GM18909 (cell line): ENCODE results near the gene NKAIN1.
"Not testable (repeated sequence)": the region's sequence is repeated elsewhere in the genome, so short reads cannot be mapped to it uniquely, and the experiment has no call there.

Experiments used
- ATAC-seq: cut with Tn5 transposase; IDR thresholded peaks from one replicate; pipeline ENCODE4 v1.9.1; 2021; ENCODE audit warnings: mild to moderate bottlenecking; ENCODE audit not compliant: unreplicated experiment, poor library complexity

NKAIN1 gene

DNA sequence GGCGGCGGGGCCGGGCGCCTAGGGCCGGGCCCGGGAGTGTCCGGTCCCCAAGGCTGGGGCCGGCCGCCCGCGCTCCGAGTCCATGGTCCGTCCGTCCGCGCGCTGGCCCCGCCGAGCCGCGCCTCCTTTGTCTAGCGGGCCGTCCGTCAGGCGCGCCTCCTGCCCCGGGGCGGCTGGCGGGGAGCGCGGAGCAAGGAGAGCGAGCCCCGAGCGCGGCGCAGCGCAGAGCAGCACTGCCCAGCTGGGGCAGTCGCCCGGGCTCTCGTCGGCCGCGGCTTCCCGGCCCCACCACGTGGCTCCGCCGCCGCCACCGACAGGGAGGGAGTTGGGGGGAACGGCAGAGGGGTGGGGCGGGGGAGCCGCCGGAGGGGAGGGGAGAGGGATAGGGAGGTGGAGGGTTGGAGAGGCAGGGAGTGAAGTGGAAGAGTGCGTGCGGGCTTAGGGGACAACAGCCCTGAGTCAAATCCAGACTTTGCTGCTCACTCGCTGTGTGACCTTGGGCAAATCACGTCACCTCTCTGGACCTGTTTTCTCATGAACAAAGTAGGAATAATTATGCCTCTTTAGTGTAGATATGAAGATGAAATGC lies at the start of gene NKAIN1:
NKAIN1 (minus strand) TSS at position 235 of the 589 bp plus-strand sequence. CDS start 340 bp downstream, outside the sequence.
- no peak for ATAC-seq

DNA sequence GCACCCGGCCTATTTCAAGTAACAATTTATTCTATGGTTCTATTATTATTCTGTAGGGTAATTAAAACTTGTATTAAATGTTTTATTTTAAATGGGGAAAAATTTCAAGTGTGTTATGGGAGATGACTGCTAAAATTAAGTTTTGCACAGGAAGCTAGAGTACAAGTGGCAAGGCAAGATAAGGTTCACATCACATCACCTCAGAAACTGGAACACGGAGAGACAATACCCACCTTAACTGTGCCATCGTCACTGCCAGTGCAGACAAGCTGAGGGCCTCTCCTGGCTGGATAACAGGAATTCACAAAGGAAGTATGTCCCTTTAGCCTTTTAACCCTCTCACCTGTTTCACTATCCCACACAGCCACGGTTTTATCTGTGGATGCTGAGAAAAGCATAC lies 49.3 kb upstream of the NKAIN1 start:
- ATAC-seq, result no peak

DNA sequence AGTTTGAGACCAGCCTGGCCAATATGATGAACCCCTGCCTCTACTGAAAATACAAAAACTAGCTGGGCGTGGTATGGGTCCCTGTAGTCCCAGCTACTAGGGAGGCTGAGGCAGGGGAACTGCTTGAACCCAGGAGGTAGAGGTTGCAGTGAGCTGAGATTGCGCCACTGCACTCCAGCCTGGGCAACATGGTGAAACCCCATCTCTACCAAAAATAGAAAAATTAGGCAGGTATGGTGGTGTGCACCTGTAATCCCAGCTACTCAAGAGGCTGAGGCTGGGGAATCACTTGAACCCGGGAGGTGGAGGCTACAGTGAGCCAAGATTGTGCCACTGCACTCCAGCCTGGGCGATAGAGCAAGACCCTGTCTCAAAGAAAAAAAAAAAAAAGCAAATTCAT lies 48.1 kb upstream of the NKAIN1 start:
- ATAC-seq, result not testable (repeated sequence)

DNA sequence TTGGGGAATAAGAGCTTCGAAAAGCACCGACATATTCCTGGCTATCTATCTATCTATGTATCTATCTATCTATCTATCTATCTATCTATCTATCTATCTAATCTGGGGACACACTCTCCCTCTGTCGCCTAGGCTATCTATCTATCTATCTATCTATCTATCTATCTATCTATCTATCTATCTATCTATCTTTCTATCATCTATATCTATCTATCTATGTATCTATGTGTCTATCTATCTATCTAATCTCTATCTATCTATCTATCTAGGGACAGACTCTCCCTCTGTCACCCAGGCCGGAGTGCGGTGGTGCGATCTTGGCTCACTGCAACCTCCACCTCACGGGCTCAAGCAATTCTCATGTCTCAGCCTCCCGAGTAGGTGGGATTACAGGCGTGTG lies 42.7 kb upstream of the NKAIN1 start:
- ATAC-seq, result not testable (repeated sequence)

DNA sequence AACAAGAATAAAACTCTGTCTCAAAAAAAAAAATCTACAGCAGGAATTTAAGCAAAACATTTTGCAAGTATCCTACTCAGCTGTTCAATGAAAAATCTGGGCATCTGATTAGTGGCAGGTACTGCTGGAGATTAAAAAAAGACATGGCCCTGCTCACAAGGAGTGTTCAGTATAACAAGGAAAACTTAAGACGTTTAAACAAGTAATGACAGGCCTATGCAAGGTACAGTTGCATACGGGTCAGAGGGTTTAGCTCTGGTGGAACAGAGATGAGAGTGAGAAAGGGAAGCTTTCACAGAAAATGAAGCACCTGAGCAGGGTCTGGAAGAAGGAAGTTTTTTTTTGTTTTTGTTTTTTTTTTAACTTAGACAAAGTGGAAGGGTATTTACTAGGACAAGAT lies 33.9 kb upstream of the NKAIN1 start:
- no peak for ATAC-seq

DNA sequence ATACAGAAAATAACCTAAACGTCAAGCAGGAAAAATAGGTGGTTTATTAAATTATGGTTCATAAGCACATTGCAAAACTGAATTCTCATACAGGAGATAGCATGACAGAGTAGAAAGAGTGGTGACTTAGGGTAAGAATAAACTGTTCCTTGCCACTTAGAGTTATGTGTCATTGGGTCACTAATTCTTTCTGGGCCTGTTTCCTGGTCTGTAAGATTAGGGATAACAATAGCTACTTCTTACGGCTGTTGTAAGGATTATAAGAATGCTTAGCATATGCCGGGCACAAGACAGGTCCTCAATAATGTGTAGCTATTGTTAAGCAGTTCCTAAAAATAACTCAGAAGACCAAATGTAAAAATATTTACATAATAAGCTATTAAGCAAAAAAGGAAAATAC lies 32.7 kb upstream of the NKAIN1 start:
- ATAC-seq, result no peak

DNA sequence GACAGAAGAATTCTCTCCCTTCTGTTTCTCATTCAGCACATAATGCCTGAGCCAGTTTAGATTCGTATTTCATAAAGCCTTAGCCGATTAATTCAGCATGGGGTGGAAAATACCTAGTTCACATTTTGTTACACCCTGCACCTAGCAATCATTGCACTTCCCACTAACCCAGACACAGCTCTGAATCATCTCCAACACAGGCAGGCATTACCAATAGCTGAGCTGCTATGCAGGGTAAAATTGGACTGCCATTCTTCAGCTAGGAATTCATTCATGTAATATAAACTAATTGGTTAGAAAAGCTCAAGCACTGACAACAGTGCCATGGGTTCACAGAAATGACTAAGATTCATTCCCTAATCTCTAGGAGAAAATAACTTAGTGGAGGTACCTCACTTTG lies 26.9 kb upstream of the NKAIN1 start:
- ATAC-seq, result no peak

DNA sequence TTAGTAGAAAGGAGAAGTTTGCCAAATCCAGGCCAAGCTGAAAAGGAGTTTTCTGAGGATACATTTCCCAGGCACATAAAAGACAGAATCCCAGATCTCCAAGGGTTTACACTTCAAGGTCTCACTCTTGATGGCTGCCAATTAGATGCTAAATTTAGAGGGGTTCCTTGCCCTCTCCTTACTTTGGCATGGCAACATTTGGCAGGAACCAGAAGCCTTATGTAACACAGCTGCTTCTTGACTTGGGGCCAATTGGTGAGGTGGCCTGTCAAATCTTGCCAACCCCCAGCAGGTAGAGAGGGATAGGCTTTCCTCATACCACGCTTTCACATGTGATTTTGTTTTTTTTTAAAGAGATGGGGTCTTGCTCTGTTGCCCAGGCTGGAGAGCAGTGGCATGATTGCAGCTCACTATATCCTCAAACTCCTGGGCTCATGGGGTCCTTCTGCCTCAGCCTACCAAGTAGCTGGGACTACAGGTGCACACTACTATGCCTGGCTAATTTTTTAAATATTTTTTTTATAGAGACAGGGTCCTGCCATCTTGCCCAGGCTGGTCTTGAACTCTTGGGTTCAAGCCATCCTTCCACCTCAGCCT lies 25.2 kb upstream of the NKAIN1 start:
- no peak for ATAC-seq

DNA sequence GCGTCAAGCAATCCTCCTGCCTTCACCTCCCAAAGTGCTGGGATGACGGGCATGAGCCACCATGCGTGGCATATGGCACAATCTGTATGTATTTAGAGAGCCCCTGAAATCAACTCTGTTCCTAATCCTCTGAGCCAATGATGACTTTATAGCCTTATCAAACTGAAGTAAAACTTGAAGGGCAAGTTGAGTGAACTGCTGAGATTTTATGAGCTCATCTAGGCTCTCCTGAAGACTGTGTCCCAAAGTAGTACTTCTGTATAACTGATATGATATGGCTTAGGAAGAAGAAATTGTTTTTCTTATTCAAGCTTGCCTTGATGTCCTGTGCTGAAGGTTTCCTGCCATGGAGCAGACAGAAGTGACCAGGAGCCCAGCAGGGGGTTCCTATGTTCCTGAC lies 23.7 kb upstream of the NKAIN1 start:
- no peak for ATAC-seq

DNA sequence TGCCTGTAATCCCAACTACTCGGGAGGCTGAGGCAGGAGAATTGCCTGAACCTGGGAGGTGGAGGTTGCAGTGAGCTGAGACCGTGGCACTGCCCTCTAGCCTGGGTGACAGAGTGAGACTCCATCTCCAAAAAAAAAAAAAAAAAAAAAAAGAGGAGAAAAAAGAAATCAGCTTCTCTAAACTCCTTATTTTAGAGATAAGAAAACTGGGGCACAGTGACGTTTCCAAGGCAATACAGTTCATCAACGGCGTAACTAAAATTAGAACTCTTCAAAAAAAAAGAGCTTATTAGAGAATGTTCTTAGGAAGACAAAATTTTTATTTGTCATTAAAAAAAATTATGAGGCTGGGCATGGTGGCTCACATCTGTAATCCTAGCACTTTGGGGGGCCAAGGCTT lies 22.7 kb upstream of the NKAIN1 start:
- not testable (repeated sequence) for ATAC-seq

DNA sequence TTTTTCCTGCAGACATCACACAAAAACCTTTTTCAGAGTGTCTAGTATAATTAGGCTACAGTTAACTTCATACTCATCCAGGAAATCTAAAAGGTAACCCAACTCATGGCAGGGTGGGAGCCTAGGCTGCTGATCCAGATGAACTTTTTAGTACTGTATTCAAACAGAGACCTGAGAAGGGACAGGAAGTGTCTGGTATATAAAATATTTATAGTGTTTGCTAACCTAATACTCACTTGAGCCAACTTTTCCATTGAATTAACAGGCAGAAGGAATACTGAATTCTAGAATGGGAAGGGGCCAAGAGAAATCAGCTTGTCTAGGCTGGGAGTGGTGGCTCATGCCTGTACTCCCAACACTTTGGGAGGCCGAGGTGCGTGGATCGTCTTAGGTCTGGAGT lies 22.2 kb upstream of the NKAIN1 start:
- no peak for ATAC-seq

DNA sequence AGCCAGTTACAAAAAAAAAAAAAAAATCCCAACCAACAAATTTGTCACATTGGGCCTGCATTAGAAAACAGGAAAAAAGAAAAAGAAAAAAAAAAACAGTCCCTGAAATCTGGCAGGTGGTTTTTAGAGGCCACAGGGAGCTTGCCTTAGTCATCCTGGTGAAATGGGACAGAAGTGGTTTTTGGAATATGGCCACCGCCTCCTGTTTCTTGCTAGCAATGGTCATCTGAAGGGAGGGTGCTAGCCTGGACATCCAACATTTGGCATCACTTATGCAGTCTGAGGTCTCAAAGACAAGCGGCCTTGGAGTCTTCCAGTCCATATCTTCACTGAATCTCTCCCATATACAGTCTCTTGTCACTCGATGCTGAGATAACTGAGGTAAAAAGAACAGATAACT lies 20.1 kb upstream of the NKAIN1 start:
- no peak for ATAC-seq

DNA sequence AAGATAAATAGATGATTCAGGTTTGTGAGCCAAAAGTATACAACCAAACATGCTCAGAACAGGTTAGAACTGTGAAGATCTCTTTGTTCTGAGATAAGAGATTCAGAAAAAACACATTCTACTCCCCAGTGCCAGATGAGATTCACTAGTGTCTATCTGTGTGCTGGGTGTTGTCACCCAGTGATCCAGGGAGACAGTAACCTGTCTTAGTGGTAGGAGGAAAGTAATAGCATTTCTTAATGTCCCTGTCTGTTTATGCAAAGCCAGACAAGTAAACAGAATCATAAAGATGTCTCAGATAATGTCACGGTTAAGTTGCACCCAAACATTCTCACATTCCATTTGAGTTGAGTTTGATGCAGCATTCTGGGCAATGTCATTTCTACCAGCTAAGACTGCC lies 18.9 kb upstream of the NKAIN1 start:
- no peak for ATAC-seq

DNA sequence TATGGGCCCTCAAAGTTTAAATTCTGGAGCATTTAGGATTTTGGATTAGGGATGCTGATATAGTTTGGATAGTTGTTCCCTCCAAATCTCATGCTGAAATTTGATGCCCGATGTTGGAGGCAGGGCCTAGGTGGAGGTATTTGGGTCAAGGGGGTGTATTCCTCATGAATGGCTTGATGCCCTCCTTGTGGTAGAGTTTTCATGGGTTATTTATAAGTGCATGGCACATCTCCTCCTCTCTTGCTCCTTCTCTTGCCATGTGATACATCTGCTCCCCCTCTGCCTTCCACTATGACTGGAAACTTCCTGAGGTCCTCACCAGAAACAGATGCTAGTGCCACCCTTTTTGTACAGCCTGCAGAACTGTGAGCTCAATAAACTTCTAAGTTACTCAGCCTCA lies 17.5 kb upstream of the NKAIN1 start:
- no peak for ATAC-seq

DNA sequence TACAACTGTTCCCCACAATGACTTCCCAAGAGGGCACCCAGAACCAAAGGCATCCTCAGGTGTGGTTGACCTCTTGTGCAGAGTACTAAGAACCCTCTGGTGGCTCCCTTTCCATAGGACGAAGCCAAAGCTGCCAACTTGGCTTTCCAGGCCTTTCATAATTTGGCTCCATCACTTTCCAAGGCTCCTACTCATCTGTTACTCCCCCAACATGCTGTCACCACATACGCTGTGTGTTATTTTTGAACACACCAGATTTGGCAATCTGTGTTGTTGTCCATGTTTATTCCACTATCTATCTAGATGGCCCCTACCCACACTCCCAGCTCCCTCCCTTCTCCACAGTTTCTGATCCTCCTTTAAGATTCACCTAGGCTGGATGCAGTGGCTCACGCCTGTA lies 10.2 kb upstream of the NKAIN1 start:
- no peak for ATAC-seq

DNA sequence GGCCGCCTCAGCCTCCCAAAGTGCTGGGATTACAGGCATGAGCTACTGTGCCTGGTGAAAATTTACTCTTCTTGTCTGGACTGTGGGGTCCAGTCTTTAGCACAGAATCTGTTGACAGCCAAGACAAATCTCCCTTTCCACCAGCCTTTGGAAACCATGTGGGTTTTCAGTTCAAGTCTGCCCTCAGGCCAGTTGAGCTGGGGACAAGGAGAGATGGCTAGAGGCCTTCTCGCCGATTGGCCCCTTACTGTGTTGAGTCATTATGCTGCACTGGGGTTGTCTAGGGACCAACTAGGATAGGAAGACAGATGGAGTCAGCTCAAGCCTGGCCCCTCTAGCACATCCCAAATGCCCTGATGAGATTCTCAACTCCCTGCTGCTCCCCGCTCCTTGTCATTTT lies 8.6 kb upstream of the NKAIN1 start:
- no peak for ATAC-seq

DNA sequence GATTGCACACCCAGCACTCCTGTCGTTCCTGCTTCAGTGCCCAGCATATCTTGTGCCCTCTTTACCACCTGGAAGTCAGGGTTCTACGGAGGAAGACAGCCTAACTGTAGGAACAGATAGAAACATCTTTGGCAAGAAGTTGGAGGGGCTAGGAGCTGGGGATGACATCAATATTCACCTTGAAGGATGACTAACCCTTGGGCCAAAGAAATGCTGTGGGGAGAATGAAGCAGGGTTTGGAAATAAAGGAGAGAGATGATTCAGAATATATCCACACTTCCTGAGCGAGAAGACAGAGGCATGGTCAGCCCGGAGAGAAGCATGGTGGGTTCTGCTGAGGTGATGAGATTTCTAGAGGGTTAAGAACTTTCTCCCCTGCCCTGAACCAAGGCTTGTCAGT lies 4.6 kb upstream of the NKAIN1 start:
- no peak for ATAC-seq

DNA sequence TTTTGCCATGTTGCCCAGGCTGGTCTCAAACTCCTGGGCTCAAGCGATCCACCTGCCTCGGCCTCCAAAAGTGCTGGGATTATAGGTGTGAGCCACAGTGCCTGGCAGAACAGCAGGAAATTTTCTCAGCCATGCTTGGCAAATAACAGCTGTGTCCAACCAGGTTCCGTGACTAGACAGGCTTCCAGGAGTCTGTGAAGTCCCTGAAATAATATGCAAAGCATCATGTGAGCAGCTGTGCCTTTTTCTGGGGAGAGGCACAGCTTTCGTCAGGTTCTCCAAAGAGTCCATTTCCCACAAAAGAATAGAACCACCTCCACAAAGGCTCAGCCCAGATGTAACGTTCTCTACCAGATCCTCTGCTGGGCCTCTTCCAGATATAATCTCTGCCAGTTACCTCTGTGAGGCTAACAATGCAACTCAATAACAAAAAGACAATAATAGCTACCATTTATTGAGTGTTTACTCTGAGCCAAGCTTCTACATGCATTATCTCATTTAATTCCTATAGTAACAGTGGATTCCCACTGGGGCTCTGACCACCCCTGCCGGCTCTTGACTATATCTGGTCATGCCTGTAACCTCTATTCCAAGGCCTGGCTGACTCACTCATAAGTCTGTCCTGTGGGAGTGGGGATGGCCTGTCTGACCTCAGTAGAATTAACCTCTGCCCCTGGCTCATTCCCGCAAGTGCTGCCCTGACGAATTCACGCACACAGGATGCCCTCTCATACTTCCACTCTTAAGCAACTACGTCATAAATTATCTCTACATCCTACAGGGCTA lies 4.0 kb upstream of the NKAIN1 start:
- no peak for ATAC-seq

DNA sequence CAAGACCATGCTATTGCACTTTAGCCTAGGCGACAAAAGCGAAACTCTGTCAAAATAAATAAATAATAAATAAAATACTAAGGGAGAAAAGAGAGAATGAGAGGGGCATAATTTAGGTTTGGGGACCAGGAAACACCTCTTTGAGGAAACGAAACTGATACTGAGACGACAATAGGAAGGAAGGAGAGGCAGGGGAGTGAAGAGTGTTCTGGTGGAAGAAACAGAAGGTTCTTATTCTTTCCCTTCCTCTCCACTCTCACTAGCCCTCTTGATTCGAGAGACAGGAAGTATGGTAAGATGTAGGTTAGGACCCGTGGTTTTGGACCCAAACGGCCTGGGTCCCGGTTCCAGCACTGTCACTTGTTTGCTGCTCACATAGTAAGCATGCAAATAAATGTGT lies 1.6 kb upstream of the NKAIN1 start:
- no peak for ATAC-seq

DNA sequence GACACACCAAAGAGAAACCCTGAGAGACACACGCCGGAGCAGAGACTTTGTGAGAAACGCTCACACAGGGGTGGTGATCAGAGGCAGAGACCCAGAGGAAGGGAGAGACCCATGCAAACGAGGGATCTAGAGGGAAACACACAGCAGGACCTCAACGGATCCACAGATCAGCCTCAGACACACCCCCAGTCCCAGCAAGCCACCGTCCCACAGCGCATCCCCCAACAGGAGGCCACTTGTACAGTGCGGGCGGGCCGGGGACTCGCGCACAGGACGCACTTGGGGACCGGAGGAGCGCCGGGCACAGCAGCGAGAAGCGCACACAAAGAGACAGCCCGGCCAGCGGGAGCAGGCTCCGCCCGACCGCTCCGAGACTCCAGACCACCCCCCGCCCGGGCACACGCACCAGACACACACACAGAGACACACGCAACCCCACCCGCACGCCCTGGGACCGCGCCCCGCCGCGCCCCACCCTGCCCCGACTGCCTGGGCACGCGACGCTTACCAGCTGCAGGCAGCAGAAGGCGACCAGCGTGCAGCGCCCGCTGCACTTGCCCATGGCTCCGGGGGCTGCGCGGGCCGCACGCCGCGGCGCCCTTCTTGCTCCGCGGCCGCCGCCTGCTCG lies 587 bp downstream of the NKAIN1 start:
- ATAC-seq, result no peak

DNA sequence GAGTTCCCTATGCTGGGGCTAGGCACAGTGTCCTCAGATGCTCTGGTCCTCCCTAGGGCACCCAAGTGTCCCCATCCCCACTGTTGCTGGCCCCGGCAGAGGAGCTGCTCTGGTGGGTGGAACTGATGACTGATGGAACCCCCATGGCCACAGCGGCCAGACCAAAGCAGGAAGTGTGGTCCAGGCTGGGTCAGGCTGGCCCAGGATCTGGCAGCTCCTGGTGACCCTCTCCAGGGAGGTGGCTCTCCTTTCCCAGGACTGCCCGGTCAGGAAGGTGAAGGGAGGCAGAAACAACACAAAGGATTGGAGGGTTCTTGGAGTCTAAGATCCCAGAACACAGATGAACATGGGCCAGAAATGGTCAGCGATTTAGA lies 1.1 kb downstream of the NKAIN1 start:
- no peak for ATAC-seq
